ENCODE data around the gene DNAJC5. TPM values are rescaled to one million over a fixed set of nuclear protein-coding genes. Genes with fewer than 3 reads are reported as not detected.
"Not testable (repeated sequence)": the region's sequence is repeated elsewhere in the genome, so short reads cannot be mapped to it uniquely, and the experiment has no call there.

DNAJC5 gene
- total and polyA plus RNA-seq, 2 donors from 2014 or later, result 24.4 to 52.3 TPM

DNA sequence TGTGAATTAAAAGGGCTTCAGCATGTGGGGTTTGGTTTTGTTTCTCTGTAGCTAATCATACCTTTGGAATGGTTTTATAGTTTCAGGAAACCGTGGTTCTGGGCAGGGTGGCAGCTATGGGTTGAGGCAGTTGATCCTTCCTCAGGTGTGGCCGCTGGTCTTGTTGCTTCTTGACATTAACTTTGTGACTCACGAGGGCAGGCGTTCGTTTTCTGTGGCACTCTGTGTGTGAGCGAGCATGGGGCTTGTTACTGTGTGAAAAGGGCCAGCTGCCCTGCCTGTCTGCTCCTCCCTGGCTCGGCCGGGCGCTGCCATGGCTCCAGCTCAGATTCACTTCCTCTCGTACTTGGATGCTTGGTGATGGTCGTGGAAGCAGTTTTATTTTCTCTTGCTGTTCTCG lies 16.2 kb downstream of the DNAJC5 start:
- H3K9ac ChIP-seq (ENCODE audit: low read length in 3 of 3), result no peak overlapping the region
- H3K4me3 ChIP-seq (ENCODE audit: low read length in 3 of 3), result no peak overlapping the region
- H3K27ac ChIP-seq (ENCODE audit: low read depth in 2 of 2, low read length in 2 of 2), result peak overlapping the region in 1 of 2 donors; percentile 5
- H3K36me3 ChIP-seq (ENCODE audit: control insufficient read depth in 2 of 3, insufficient read depth in 3 of 3, low read length in 3 of 3), result no peaks in the 10 kb centered on the region
- H3K27me3 ChIP-seq (ENCODE audit: control insufficient read depth, insufficient read depth, low read length), result no peaks in the 10 kb centered on the region
- TF ChIP-seq, protein P1, sequence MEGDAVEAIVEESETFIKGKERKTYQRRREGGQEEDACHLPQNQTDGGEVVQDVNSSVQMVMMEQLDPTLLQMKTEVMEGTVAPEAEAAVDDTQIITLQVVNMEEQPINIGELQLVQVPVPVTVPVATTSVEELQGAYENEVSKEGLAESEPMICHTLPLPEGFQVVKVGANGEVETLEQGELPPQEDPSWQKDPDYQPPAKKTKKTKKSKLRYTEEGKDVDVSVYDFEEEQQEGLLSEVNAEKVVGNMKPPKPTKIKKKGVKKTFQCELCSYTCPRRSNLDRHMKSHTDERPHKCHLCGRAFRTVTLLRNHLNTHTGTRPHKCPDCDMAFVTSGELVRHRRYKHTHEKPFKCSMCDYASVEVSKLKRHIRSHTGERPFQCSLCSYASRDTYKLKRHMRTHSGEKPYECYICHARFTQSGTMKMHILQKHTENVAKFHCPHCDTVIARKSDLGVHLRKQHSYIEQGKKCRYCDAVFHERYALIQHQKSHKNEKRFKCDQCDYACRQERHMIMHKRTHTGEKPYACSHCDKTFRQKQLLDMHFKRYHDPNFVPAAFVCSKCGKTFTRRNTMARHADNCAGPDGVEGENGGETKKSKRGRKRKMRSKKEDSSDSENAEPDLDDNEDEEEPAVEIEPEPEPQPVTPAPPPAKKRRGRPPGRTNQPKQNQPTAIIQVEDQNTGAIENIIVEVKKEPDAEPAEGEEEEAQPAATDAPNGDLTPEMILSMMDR (IDR thresholded peaks at IDR 0.05; ENCODE audit: borderline replicate concordance, extremely low read depth, insufficient read depth), result no peak
- FAIRE-seq, result no peak
- intact Hi-C loops (cut with DNase I), result no loop called here
- DNase-seq, result peak in 2 of 5 donors; percentile 29 to 48
- peaks cover 0 to 17% (median 4%) of the 10 kb centered on the region in 3 donors for H3K4me1 ChIP-seq (ENCODE audit: control insufficient read depth in 2 of 3, insufficient read depth in 2 of 3, low read depth in 1 of 3, low read length in 3 of 3)
- H3K9me3 ChIP-seq (ENCODE audit: control insufficient read depth in 2 of 3, insufficient read depth in 1 of 3, low read length in 3 of 3), result no peaks in the 10 kb centered on the region

DNA sequence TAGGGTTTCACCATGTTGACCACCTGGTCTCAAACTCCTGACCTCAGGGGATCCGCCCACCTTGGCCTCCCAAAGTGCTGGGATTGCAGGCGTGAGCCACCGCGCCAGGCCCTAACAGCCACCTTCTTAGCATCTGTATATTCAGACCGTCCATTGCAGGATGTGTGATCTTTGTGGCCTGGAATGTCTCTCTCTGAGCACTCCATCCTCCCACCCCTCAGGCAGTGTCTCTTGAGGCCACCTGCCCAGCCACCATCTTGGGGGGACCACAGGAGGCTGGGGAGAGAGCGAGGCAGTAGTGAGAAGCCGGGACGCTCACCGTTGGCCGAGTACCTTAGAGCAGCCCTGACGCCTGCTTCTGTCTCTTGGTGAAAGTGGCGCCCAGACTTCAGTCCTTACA lies 18.8 kb downstream of the DNAJC5 start:
- Histone ChIP-seq H3K9ac (ENCODE audit: low read length in 3 of 3) (no peak overlapping the region), H3K36me3 (ENCODE audit: control insufficient read depth in 2 of 3, insufficient read depth in 3 of 3, low read length in 3 of 3) (peaks cover 0 to 5% (median 0%) of the 10 kb centered on the region in 3 donors), H3K27me3 (ENCODE audit: control insufficient read depth, insufficient read depth, low read length) (no peaks in the 10 kb centered on the region), H3K4me3 (ENCODE audit: low read length in 3 of 3) (no peak overlapping the region), H3K27ac (ENCODE audit: low read depth in 2 of 2, low read length in 2 of 2) (no peak overlapping the region), H3K9me3 (ENCODE audit: control insufficient read depth in 2 of 3, insufficient read depth in 1 of 3, low read length in 3 of 3) (no peaks in the 10 kb centered on the region), H3K4me1 (ENCODE audit: control insufficient read depth in 2 of 3, insufficient read depth in 2 of 3, low read depth in 1 of 3, low read length in 3 of 3) (peaks cover 0 to 11% (median 0%) of the 10 kb centered on the region in 3 donors)
- TF ChIP-seq, protein P1 (IDR thresholded peaks at IDR 0.05; ENCODE audit: borderline replicate concordance, extremely low read depth, insufficient read depth), result no peak
- intact Hi-C loops (cut with DNase I), result no loop called here
- FAIRE-seq (no peak), DNase-seq (no peak)

DNA sequence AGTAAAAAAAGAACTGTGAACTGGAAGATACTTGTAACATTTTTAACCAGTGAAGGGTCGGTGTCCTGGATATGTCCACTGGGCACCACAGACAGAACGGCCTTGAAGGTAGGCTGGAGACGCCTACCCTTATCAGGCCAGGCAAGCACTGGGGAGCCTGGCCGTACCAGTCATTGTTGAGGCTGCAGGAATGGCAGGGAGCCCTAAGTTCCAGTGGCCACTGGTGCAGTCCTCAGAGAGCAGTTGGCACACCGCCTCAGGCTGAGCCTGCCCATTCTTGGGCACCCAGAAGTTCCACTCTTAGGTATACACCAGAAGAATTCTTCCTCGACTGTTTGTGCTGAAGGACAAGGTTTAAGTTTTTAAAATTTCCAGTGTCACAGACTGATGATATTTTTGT lies 20.5 kb downstream of the DNAJC5 start:
- FAIRE-seq, result no peak
- TF ChIP-seq, protein P1 (IDR thresholded peaks at IDR 0.05; ENCODE audit: borderline replicate concordance, extremely low read depth, insufficient read depth), result no peak
- Histone ChIP-seq H3K9me3 (ENCODE audit: control insufficient read depth in 2 of 3, insufficient read depth in 1 of 3, low read length in 3 of 3) (no peaks in the 10 kb centered on the region), H3K4me1 (ENCODE audit: control insufficient read depth in 2 of 3, insufficient read depth in 2 of 3, low read depth in 1 of 3, low read length in 3 of 3) (peaks cover 0 to 8% (median 0%) of the 10 kb centered on the region in 3 donors), H3K27ac (ENCODE audit: low read depth in 2 of 2, low read length in 2 of 2) (no peak overlapping the region), H3K9ac (ENCODE audit: low read length in 3 of 3) (no peak overlapping the region), H3K36me3 (ENCODE audit: control insufficient read depth in 2 of 3, insufficient read depth in 3 of 3, low read length in 3 of 3) (peaks cover 0 to 5% (median 0%) of the 10 kb centered on the region in 3 donors), H3K4me3 (ENCODE audit: low read length in 3 of 3) (no peak overlapping the region), H3K27me3 (ENCODE audit: control insufficient read depth, insufficient read depth, low read length) (no peaks in the 10 kb centered on the region)
- intact Hi-C loops (cut with DNase I), result no loop called here
- no peak for DNase-seq

DNA sequence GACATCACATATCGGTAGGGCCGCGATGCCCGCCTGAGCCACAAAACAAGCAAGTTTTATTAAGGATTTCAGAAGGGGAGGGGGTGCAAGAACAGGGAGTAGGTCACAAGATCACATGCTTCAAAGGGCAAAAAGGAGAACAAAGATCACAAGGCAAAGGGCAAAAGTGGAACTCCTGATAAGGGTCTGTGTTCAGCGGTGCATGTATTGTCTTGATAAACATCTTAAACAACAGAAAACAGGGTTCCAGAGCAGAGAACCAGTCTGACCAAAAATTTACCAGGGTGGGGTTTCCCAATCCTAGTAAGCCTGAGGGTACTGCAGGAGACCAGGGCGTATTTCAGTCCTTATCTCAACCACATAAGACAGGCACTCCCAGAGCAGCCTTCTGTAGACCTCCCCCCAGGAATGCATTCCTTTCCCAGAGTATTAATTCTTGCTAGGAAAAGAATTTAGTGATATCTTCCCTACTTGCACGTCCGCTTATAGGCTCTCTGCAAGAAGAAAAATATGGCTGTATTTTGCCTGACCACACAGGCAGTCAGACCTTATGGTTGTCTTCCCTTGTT lies 21.5 kb downstream of the DNAJC5 start:
- H3K9me3 ChIP-seq (ENCODE audit: control insufficient read depth in 2 of 3, insufficient read depth in 1 of 3, low read length in 3 of 3); DNase-seq; H3K27me3 ChIP-seq (ENCODE audit: control insufficient read depth, insufficient read depth, low read length); H3K27ac ChIP-seq (ENCODE audit: low read depth in 2 of 2, low read length in 2 of 2); H3K9ac ChIP-seq (ENCODE audit: low read length in 3 of 3); FAIRE-seq; H3K4me3 ChIP-seq (ENCODE audit: low read length in 3 of 3); H3K4me1 ChIP-seq (ENCODE audit: control insufficient read depth in 2 of 3, insufficient read depth in 2 of 3, low read depth in 1 of 3, low read length in 3 of 3); intact Hi-C loops (cut with DNase I); H3K36me3 ChIP-seq (ENCODE audit: control insufficient read depth in 2 of 3, insufficient read depth in 3 of 3, low read length in 3 of 3): not testable (repeated sequence)

All from kidney (tissue), 14 donors.